Hepatocyte (in vitro differentiated cells): Measurements from ENCODE around the gene SNAI3. TPM values are rescaled to one million over a fixed set of nuclear protein-coding genes. Genes with fewer than 3 reads are reported as not detected.

Experiments
- DNase-seq: peaks from one replicate; pipeline ENCODE4 v3.0.0-alpha.2; 2016; ENCODE audit warnings: low spot score
- H2AFZ ChIP-seq: fragments of 200-600 bp; sonication (generic); 2 replicates; pipeline ENCODE4 v1.6.0; 2016; ENCODE audit warnings: antibody characterized with exemption, mild to moderate bottlenecking
- H3K27ac ChIP-seq: fragments of 200-600 bp; sonication (generic); 2 replicates; pipeline ENCODE4 v1.5.1; 2016; ENCODE audit warnings: mild to moderate bottlenecking
- H3K27me3 ChIP-seq: fragments of 200-600 bp; sonication (generic); 2 replicates; pipeline ENCODE4 v1.6.1; 2016
- H3K36me3 ChIP-seq: fragments of 200-600 bp; sonication (generic); replicated peaks from 2 replicates; pipeline ENCODE4 v1.5.1; 2016; ENCODE audit warnings: low read depth; ENCODE audit not compliant: insufficient read depth
- H3K4me1 ChIP-seq: fragments of 200-600 bp; sonication (generic); 2 replicates; pipeline ENCODE4 v1.5.1; 2016; ENCODE audit warnings: mild to moderate bottlenecking, moderate library complexity; ENCODE audit not compliant: insufficient read depth
- H3K4me2 ChIP-seq: fragments of 200-600 bp; sonication (generic); 2 replicates; pipeline ENCODE4 v1.6.0; 2016
- H3K4me3 ChIP-seq: fragments of 200-600 bp; sonication (generic); 2 replicates; pipeline ENCODE4 v1.5.1; 2016; ENCODE audit warnings: mild to moderate bottlenecking
- H3K79me2 ChIP-seq: fragments of 200-600 bp; sonication (generic); 2 replicates; pipeline ENCODE4 v1.6.0; 2017; ENCODE audit warnings: mild to moderate bottlenecking
- H3K9me2 ChIP-seq: fragments of 200-600 bp; sonication (generic); replicated peaks from 2 replicates; pipeline ENCODE4 v1.6.0; 2017; ENCODE audit warnings: mild to moderate bottlenecking; ENCODE audit not compliant: insufficient read depth
- H3K9me3 ChIP-seq: fragments of 200-600 bp; sonication (generic); 2 replicates; pipeline ENCODE4 v1.5.1; 2016; ENCODE audit warnings: low read depth, mild to moderate bottlenecking
- H4K20me1 ChIP-seq: fragments of 200-600 bp; sonication (generic); 2 replicates; pipeline ENCODE4 v1.6.0; 2016; ENCODE audit warnings: mild to moderate bottlenecking; ENCODE audit not compliant: insufficient read depth, poor library complexity, severe bottlenecking
- CTCF ChIP-seq: fragments of 200-600 bp; sonication (generic); IDR thresholded peaks from 2 replicates; pipeline ENCODE4 v1.5.1; 2016; ENCODE audit warnings: antibody characterized with exemption, mild to moderate bottlenecking; ENCODE audit not compliant: poor library complexity
- EZH2 ChIP-seq: fragments of 200-600 bp; sonication (generic); IDR thresholded peaks from 2 replicates; pipeline ENCODE4 v1.6.1; 2016; ENCODE audit warnings: antibody characterized with exemption, mild to moderate bottlenecking, borderline replicate concordance
- EZH2phosphoT487 ChIP-seq: fragments of 200-600 bp; sonication (generic); IDR thresholded peaks from one replicate; pipeline ENCODE4 v1.6.1; 2018; ENCODE audit warnings: antibody characterized with exemption, mild to moderate bottlenecking, low read depth, moderate library complexity; ENCODE audit not compliant: unreplicated experiment, severe bottlenecking
- WGBS: methylation state at CpG from one replicate; pipeline ENCODE4 v1.1.6; 2016; ENCODE audit warnings: low lambda C conversion rate; ENCODE audit errors: missing lambda C conversion rate; 5-methylcytosine and 5-hydroxymethylcytosine counted together
- polyA plus RNA-seq: library from polyadenylated mRNA; unstranded; fragments of >200 nt; fragmentation: Nextera tagmentation; extraction: Ambion mirVana; gene quantifications from 2 replicates; pipeline ENCODE4 v1.2.1, GENCODE V29; 2016
- total RNA-seq: library from RNA; depleted of rRNA; stranded (reverse); fragments of >200 nt; gene quantifications from 2 replicates; pipeline ENCODE4 v1.2.3, GENCODE V29; 2014

Gene SNAI3
- total and polyA plus RNA-seq, 2 experiments from 2014 or later: 1.7 to 5.0 TPM

GRCh38 chr16:88633684-88634140 lies 52.6 kb downstream of the SNAI3 start:
- H2AFZ ChIP-seq: no peak overlapping the region
- TF ChIP-seq EZH2phosphoT487: no peak
- peak; percentile 35 for TF ChIP-seq CTCF
- H3K79me2 ChIP-seq: no peaks in the 10 kb centered on the region
- peaks cover 9% of the 10 kb centered on the region for H3K4me1 ChIP-seq
- 50% methylated on average over 18 of the region's 23 CpGs for WGBS
- no peak overlapping the region for H3K27ac ChIP-seq
- H3K4me3 ChIP-seq: no peak overlapping the region
- no peaks in the 10 kb centered on the region for H3K9me2 ChIP-seq
- no peaks in the 10 kb centered on the region for H3K36me3 ChIP-seq
- DNase-seq: peak; percentile 69
- H4K20me1 ChIP-seq: peaks cover 5% of the 10 kb centered on the region
- peaks cover 5% of the 10 kb centered on the region for H3K27me3 ChIP-seq
- H3K4me2 ChIP-seq: peak overlapping the region; percentile 97
- no peaks in the 10 kb centered on the region for H3K9me3 ChIP-seq

GRCh38 chr16:88632587-88632930 lies 53.7 kb downstream of the SNAI3 start:
- DNase-seq: no peak
- Histone ChIP-seq H3K4me1 (peaks cover 9% of the 10 kb centered on the region), H3K9me3 (no peaks in the 10 kb centered on the region), H2AFZ (no peak overlapping the region), H4K20me1 (peaks cover 5% of the 10 kb centered on the region), H3K9me2 (no peaks in the 10 kb centered on the region), H3K4me2 (no peak overlapping the region), H3K79me2 (no peaks in the 10 kb centered on the region), H3K4me3 (no peak overlapping the region), H3K27me3 (no peaks in the 10 kb centered on the region), H3K36me3 (no peaks in the 10 kb centered on the region), H3K27ac (no peak overlapping the region)
- TF ChIP-seq CTCF (no peak), EZH2phosphoT487 (no peak), EZH2 (no peak)
- WGBS: 95% methylated on average over 10 of the region's 11 CpGs

GRCh38 chr16:88631920-88632586 lies 54.3 kb downstream of the SNAI3 start:
- Histone ChIP-seq H3K4me3 (no peak overlapping the region), H3K79me2 (no peaks in the 10 kb centered on the region), H3K9me2 (no peaks in the 10 kb centered on the region), H4K20me1 (peaks cover 5% of the 10 kb centered on the region), H3K27me3 (no peaks in the 10 kb centered on the region), H3K4me1 (peaks cover 9% of the 10 kb centered on the region), H3K4me2 (no peak overlapping the region), H3K36me3 (no peaks in the 10 kb centered on the region), H3K9me3 (no peaks in the 10 kb centered on the region), H2AFZ (no peak overlapping the region), H3K27ac (no peak overlapping the region)
- 95% methylated on average over 29 of the region's 30 CpGs for WGBS
- TF ChIP-seq CTCF (no peak), EZH2 (no peak), EZH2phosphoT487 (no peak)
- no peak for DNase-seq
